Measurements from ENCODE around the gene NR2C1.
A peak's percentile ranks its signal among the peaks of the same experiment; 100 is the strongest.

Gene NR2C1

GRCh38 chr12:95072900-95073697 lies at the start of gene NR2C1:
Gene NR2C1 (minus strand): TSS chr12:95073618. CDS start chr12:95067384, 6,234 bp downstream.
- peak within 1 kb of the TSS; percentile 98 for H2AFZ ChIP-seq (ENCODE audit: low read length)
- no peaks in the 10 kb centered on the region for H3K4me1 ChIP-seq (ENCODE audit: low read length)
- H3K9me3 ChIP-seq (replicated peaks; ENCODE audit: insufficient read depth, low read length), result no peaks in the 10 kb centered on the region
- H3K79me2 ChIP-seq (ENCODE audit: low read length), result peaks cover 50% of the 10 kb centered on the region
- H3K27ac ChIP-seq (ENCODE audit: low read length), result peak within 1 kb of the TSS; percentile 70; the same call in 1 of the 2 replicates
- peak; percentile 96 for DNase-seq
- H3K27me3 ChIP-seq (replicated peaks; ENCODE audit: insufficient read depth, low read length), result no peaks in the 10 kb centered on the region
- peak within 1 kb of the TSS; percentile 97 for H3K4me3 ChIP-seq (ENCODE audit: low read length)
- no peaks in the 10 kb centered on the region for H4K20me1 ChIP-seq (ENCODE audit: insufficient read depth, low read length)
- TF ChIP-seq EZH2 (optimal IDR thresholded peaks at IDR 0.05; ENCODE audit: low read depth, low read length), result no peak
- TF ChIP-seq EZH2phosphoT487 (IDR thresholded peaks at IDR 0.05; ENCODE audit: low read length), result no peak
- TF ChIP-seq, protein P1, sequence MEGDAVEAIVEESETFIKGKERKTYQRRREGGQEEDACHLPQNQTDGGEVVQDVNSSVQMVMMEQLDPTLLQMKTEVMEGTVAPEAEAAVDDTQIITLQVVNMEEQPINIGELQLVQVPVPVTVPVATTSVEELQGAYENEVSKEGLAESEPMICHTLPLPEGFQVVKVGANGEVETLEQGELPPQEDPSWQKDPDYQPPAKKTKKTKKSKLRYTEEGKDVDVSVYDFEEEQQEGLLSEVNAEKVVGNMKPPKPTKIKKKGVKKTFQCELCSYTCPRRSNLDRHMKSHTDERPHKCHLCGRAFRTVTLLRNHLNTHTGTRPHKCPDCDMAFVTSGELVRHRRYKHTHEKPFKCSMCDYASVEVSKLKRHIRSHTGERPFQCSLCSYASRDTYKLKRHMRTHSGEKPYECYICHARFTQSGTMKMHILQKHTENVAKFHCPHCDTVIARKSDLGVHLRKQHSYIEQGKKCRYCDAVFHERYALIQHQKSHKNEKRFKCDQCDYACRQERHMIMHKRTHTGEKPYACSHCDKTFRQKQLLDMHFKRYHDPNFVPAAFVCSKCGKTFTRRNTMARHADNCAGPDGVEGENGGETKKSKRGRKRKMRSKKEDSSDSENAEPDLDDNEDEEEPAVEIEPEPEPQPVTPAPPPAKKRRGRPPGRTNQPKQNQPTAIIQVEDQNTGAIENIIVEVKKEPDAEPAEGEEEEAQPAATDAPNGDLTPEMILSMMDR (IDR thresholded peaks at IDR 0.05; ENCODE audit: low read length), result no peak
- 0 out of 2 replicates have a peak, but pooled peaks cover 5% of the 10 kb centered on the region for H3F3A ChIP-seq (ENCODE audit: insufficient read depth, low read length)
- H3K9me2 ChIP-seq (replicated peaks; ENCODE audit: insufficient read depth, low read length), result no peaks in the 10 kb centered on the region
- H3K4me2 ChIP-seq (ENCODE audit: low read depth, low read length), result peak within 1 kb of the TSS; percentile 51
- H3K36me3 ChIP-seq (replicated peaks; ENCODE audit: insufficient read depth, low read length), result no peaks in the 10 kb centered on the region
- H3K9ac ChIP-seq (ENCODE audit: low read length), result peak within 1 kb of the TSS; percentile 79

GRCh38 chr12:95118788-95119179 lies 45.4 kb upstream of the NR2C1 start:
- DNase-seq, result no peak
- H3K4me3 ChIP-seq (ENCODE audit: low read length), result no peak overlapping the region
- no peaks in the 10 kb centered on the region for H3K9me2 ChIP-seq (replicated peaks; ENCODE audit: insufficient read depth, low read length)
- TF ChIP-seq EZH2phosphoT487 (IDR thresholded peaks at IDR 0.05; ENCODE audit: low read length) (no peak), EZH2 (optimal IDR thresholded peaks at IDR 0.05; ENCODE audit: low read depth, low read length) (no peak)
- TF ChIP-seq, protein P1 (IDR thresholded peaks at IDR 0.05; ENCODE audit: low read length), result no peak
- H3K36me3 ChIP-seq (replicated peaks; ENCODE audit: insufficient read depth, low read length), result no peaks in the 10 kb centered on the region
- H2AFZ ChIP-seq (ENCODE audit: low read length), result no peak overlapping the region
- H3K4me2 ChIP-seq (ENCODE audit: low read depth, low read length), result no peak overlapping the region
- no peaks in the 10 kb centered on the region for H3K9me3 ChIP-seq (replicated peaks; ENCODE audit: insufficient read depth, low read length)
- no peaks in the 10 kb centered on the region for H3K27me3 ChIP-seq (replicated peaks; ENCODE audit: insufficient read depth, low read length)
- H3K4me1 ChIP-seq (ENCODE audit: low read length), result peaks cover 15% of the 10 kb centered on the region
- no peaks in the 10 kb centered on the region for H3K79me2 ChIP-seq (ENCODE audit: low read length)
- H4K20me1 ChIP-seq (ENCODE audit: insufficient read depth, low read length), result no peaks in the 10 kb centered on the region
- no peak overlapping the region for H3K9ac ChIP-seq (ENCODE audit: low read length)
- peaks cover 15% of the 10 kb centered on the region for H3F3A ChIP-seq (ENCODE audit: insufficient read depth, low read length)
- H3K27ac ChIP-seq (ENCODE audit: low read length), result no peak overlapping the region

DNA sequence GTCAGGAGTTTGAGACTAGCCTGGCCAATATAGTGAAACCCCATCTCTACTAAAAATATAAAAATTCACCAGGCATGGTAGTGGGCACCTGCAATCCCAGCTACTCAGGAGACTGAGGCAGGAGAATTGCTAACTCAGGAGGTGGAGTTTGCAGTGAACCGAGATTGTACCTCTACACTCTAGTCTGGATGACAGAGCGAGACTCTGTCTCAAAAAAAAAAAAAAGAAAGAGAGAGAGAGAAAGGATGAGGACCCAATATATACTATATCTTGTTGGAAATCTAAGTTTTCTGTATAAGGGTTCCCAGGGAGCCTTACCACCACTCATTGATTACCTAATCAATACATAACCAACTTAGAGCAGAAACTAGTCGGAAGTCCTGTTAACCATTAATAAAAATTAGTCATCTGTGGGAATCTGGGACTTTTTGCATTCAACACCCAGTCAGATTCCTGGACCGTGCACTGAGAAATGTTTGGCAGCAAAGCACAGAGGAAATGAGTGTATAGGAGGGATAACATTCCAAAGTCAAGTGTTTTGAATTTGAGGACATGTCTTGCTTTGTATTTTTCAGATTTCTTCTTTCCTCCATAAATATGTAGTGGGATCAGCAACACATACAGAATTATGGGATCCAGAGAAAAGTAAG lies 44.8 kb upstream of the NR2C1 start:
- peaks cover 15% of the 10 kb centered on the region for H3F3A ChIP-seq (ENCODE audit: insufficient read depth, low read length)
- no peak overlapping the region for H3K27ac ChIP-seq (ENCODE audit: low read length)
- no peaks in the 10 kb centered on the region for H3K9me3 ChIP-seq (replicated peaks; ENCODE audit: insufficient read depth, low read length)
- no peaks in the 10 kb centered on the region for H3K9me2 ChIP-seq (replicated peaks; ENCODE audit: insufficient read depth, low read length)
- H3K4me2 ChIP-seq (ENCODE audit: low read depth, low read length), result no peak overlapping the region
- no peak overlapping the region for H3K4me3 ChIP-seq (ENCODE audit: low read length)
- peaks cover 15% of the 10 kb centered on the region for H3K4me1 ChIP-seq (ENCODE audit: low read length)
- H3K27me3 ChIP-seq (replicated peaks; ENCODE audit: insufficient read depth, low read length), result no peaks in the 10 kb centered on the region
- H3K9ac ChIP-seq (ENCODE audit: low read length), result no peak overlapping the region
- no peaks in the 10 kb centered on the region for H4K20me1 ChIP-seq (ENCODE audit: insufficient read depth, low read length)
- no peak overlapping the region for H2AFZ ChIP-seq (ENCODE audit: low read length)
- TF ChIP-seq EZH2phosphoT487 (IDR thresholded peaks at IDR 0.05; ENCODE audit: low read length), result no peak
- no peak for DNase-seq
- H3K36me3 ChIP-seq (replicated peaks; ENCODE audit: insufficient read depth, low read length), result no peaks in the 10 kb centered on the region
- H3K79me2 ChIP-seq (ENCODE audit: low read length), result no peaks in the 10 kb centered on the region

Data from MM.1S (cell line).